Hepatocyte (in vitro differentiated cells): ENCODE results near the gene CALHM5.

Experiments
- CTCF ChIP-seq: fragments of 200-600 bp; sonication (generic); IDR thresholded peaks from 2 replicates; pipeline ENCODE4 v1.5.1; 2016; ENCODE audit warnings: antibody characterized with exemption, mild to moderate bottlenecking; ENCODE audit not compliant: poor library complexity
- EZH2 ChIP-seq: fragments of 200-600 bp; sonication (generic); IDR thresholded peaks from 2 replicates; pipeline ENCODE4 v1.6.1; 2016; ENCODE audit warnings: antibody characterized with exemption, mild to moderate bottlenecking, borderline replicate concordance
- EZH2phosphoT487 ChIP-seq: fragments of 200-600 bp; sonication (generic); IDR thresholded peaks from one replicate; pipeline ENCODE4 v1.6.1; 2018; ENCODE audit warnings: antibody characterized with exemption, mild to moderate bottlenecking, low read depth, moderate library complexity; ENCODE audit not compliant: unreplicated experiment, severe bottlenecking

- no peak for TF ChIP-seq CTCF
- TF ChIP-seq EZH2, result no peak
- TF ChIP-seq EZH2phosphoT487, result no peak
Observed at GRCh38 chr6:116475141-116475540, 36.3 kb upstream of the CALHM5 start.
